Measurements from ENCODE around the gene PNMA8A. TPM values are rescaled to one million over a fixed set of nuclear protein-coding genes. Genes with fewer than 3 reads are reported as not detected.

Gene PNMA8A
- total and polyA plus RNA-seq, 2 of the 13 experiments (the other 11 are each of a cell fraction or from before 2014, with no cell fraction given): 0.13 to 0.51 TPM

- TF ChIP-seq ZNF687 (CRISPR knock-in tag; IDR thresholded peaks at IDR 0.05): peak; percentile 35; the same call in 1 of the 2 replicates
- peak; percentile 46; the same call in 1 of the 2 replicates for TF ChIP-seq ZBTB33 (CRISPR knock-in tag; IDR thresholded peaks at IDR 0.05)
Measured at GRCh38 chr19:46489445-46490272, 18.3 kb upstream of the PNMA8A start (continued).

GRCh38 chr19:46488551-46488950, 17.2 kb upstream of the PNMA8A start:
- in situ Hi-C loops (cut with HindIII; ENCODE audit: extremely low pct_ligation_motif_present, low pct_unique_long_range_greater_than_20kb): loop anchor here (5.0 kb wide), 2 partner anchors 86 to 191 kb away; partner anchors contain the start of gene HIF3A
- Histone ChIP-seq H3K36me3 (replicated peaks in 1 of 2; ENCODE audit: control insufficient read depth in 1 of 2, insufficient read depth in 2 of 2, low read length in 2 of 2) (no peaks in the 10 kb centered on the region), H3K4me3 (replicated peaks in 1 of 3; ENCODE audit: insufficient read depth in 1 of 3, low read depth in 2 of 3, low read length in 3 of 3) (no peak overlapping the region), H3K4me1 (ENCODE audit: insufficient read depth, low read length) (peaks cover 15% of the 10 kb centered on the region; the same call in 1 of the 2 replicates), H3K27me3 (ENCODE audit: control insufficient read depth in 1 of 2, insufficient read depth in 2 of 2, low read length in 2 of 2) (peaks cover 3 to 35% of the 10 kb centered on the region in 2 experiments; a peak in 4 of 5 replicates), H3K9ac (ENCODE audit: insufficient read depth, low read depth, low read length) (no peak overlapping the region), H2AFZ (ENCODE audit: low read length) (no peak overlapping the region), H4K20me1 (ENCODE audit: insufficient read depth, low read length) (no peaks in the 10 kb centered on the region), H3K9me3 (ENCODE audit: low read length) (no peaks in the 10 kb centered on the region), H3K4me2 (ENCODE audit: low read depth, low read length) (peak overlapping the region; percentile 99; the same call in 1 of the 2 replicates), H3K79me2 (ENCODE audit: insufficient read depth, low read length) (no peaks in the 10 kb centered on the region), H3K27ac (ENCODE audit: extremely low read length, insufficient read depth, low read length) (no peak overlapping the region)
- intact Hi-C loops (cut with micrococcal nuclease; ENCODE audit: unreplicated experiment): no loop called here
- peak; percentile 35 for ATAC-seq
- FAIRE-seq: no peak
- ChIA-PET POLR2A (no interaction called here), CTCF (ENCODE audit: low intra/inter-chr PET ratio, low total read pairs) (interaction anchor here (1.8 to 5.5 kb wide), 3 partner anchors 87 to 207 kb away, joined by 18 to 96 read pairs (median 76); no protein-coding TSS in a partner anchor)
- WGBS (ENCODE audit: low lambda C conversion rate): 26% methylated on average over 11 of the region's 11 CpGs
- TF ChIP-seq ZFAT (CRISPR knock-in tag; conservative IDR thresholded peaks at IDR 0.05) (no peak), SRF (IDR thresholded peaks at IDR 0.05; ENCODE audit: low read depth, low read length) (no peak), AKAP8 (CRISPR knock-in tag; IDR thresholded peaks at IDR 0.05) (no peak), E2F5 (CRISPR knock-in tag; conservative IDR thresholded peaks at IDR 0.05) (no peak), ZNF576 (CRISPR knock-in tag; IDR thresholded peaks at IDR 0.05) (no peak)
- no peak for DNase-seq (ENCODE audit: low spot score)
- no TSS peak for BruUV-seq (replicated peaks)

Measured in HepG2 (cell line).